SKM-1 treated with dmso at 0.1 percent for 144 hours (cell line): ENCODE measurements around the gene APOE.
"Not testable (repeated sequence)": the region's sequence is repeated elsewhere in the genome, so short reads cannot be mapped to it uniquely, and the experiment has no call there.

ENCODE experiments used
- DNase-seq: peaks from one replicate; lab custom pipeline; 2025; ENCODE audit not compliant: unreplicated experiment; lab: John Stamatoyannopoulos, UW

APOE gene

GRCh38 chr19:44908836-44909261 lies 3.3 kb downstream of the APOE start:
- no peak for DNase-seq

- DNase-seq, result no peak
These were observed 4.2 kb downstream of the APOE start for GRCh38 chr19:44909775-44910174.

GRCh38 chr19:44911896-44912295 lies 6.3 kb downstream of the APOE start:
- not testable (repeated sequence) for DNase-seq

- DNase-seq, result no peak
These were observed 7.3 kb downstream of the APOE start for GRCh38 chr19:44912854-44913253.

GRCh38 chr19:44913512-44914432 lies 8.2 kb downstream of the APOE start:
- DNase-seq, result not testable (repeated sequence)

GRCh38 chr19:44914433-44915206 lies 9.0 kb downstream of the APOE start, which contains the start of gene APOC1:
Gene APOC1 (plus strand): TSS chr19:44914608. CDS start chr19:44914892, 284 bp downstream.
- DNase-seq, result peak; percentile 16

GRCh38 chr19:44924243-44924725 lies 18.7 kb downstream of the APOE start:
- DNase-seq, result no peak

GRCh38 chr19:44925114-44925891 lies 19.7 kb downstream of the APOE start:
- DNase-seq, result peak; percentile 54

- DNase-seq, result not testable (repeated sequence)
These were observed 20.9 kb downstream of the APOE start for GRCh38 chr19:44926245-44927077.

- no peak for DNase-seq
These were observed 22.1 kb downstream of the APOE start for GRCh38 chr19:44927746-44928145.

GRCh38 chr19:44930088-44930487 lies 24.5 kb downstream of the APOE start:
- no peak for DNase-seq

GRCh38 chr19:44931541-44931940 lies 25.9 kb downstream of the APOE start:
- no peak for DNase-seq

- no peak for DNase-seq
These were observed 34.1 kb downstream of the APOE start for GRCh38 chr19:44939668-44940067.

- DNase-seq, result no peak
These were observed 36.5 kb downstream of the APOE start, which contains the start of gene APOC4 for GRCh38 chr19:44942067-44942571. Gene APOC4 (plus strand): TSS chr19:44942237. CDS start chr19:44942278, 41 bp downstream.

GRCh38 chr19:44943801-44944249 lies 38.2 kb downstream of the APOE start:
- peak; percentile 34 for DNase-seq

- DNase-seq, result no peak
These were observed 41.5 kb downstream of the APOE start for GRCh38 chr19:44947041-44947581.

- DNase-seq, result no peak
These were observed 42.6 kb downstream of the APOE start for GRCh38 chr19:44948237-44948636.

- DNase-seq, result no peak
These were observed 43.3 kb downstream of the APOE start for GRCh38 chr19:44948763-44949374.

- no peak for DNase-seq
These were observed 44.0 kb downstream of the APOE start for GRCh38 chr19:44949550-44949949.
